Keratinocyte (primary cell): ENCODE results near the gene GM2A. TPM values are rescaled to one million over a fixed set of nuclear protein-coding genes. Genes with fewer than 3 reads are reported as not detected.
A peak's percentile ranks its signal among the peaks of the same experiment; 100 is the strongest.

Experiments
- DNase-seq: peaks from one replicate; pipeline ENCODE4 v3.0.0-alpha.2; 2011; ENCODE audit warnings: low read depth, missing footprints, low spot score
- FAIRE-seq: peaks from 2 replicates; lab custom pipeline; 2011; peaks lifted over from hg19 to GRCh38; lab: Jason Lieb, UNC
- H2AFZ ChIP-seq: 2 replicates; pipeline ENCODE4 v1.6.0; 2012; ENCODE audit warnings: low read length, control low read depth, inconsistent platforms; ENCODE audit not compliant: control insufficient read depth
- H3K27ac ChIP-seq: 2 replicates; pipeline ENCODE4 v1.5.1; 2011; ENCODE audit warnings: low read length; ENCODE audit not compliant: control insufficient read depth, insufficient read depth
- H3K27me3 ChIP-seq: 3 replicates; pipeline ENCODE4 v1.6.0; 2011; ENCODE audit warnings: low read length; ENCODE audit not compliant: control insufficient read depth, insufficient read depth; ENCODE audit errors: extremely low read depth
- H3K36me3 ChIP-seq, 2 experiments: 2 replicates in 1 of 2; 3 replicates in 1 of 2; pipeline ENCODE4 v1.5.1; 2011; ENCODE audit warnings: low read length in 2 of 2, mild to moderate bottlenecking in 1 of 2; ENCODE audit not compliant: control insufficient read depth in 2 of 2, insufficient read depth in 2 of 2; ENCODE audit errors: extremely low read depth in 1 of 2
- H3K4me1 ChIP-seq: 3 replicates; pipeline ENCODE4 v1.5.1; 2011; ENCODE audit warnings: low read length; ENCODE audit not compliant: control insufficient read depth, insufficient read depth; ENCODE audit errors: extremely low read depth
- H3K4me2 ChIP-seq: 3 replicates; pipeline ENCODE4 v1.6.0; 2011; ENCODE audit warnings: low read depth, low read length; ENCODE audit not compliant: control insufficient read depth, insufficient read depth; ENCODE audit errors: extremely low read depth
- H3K4me3 ChIP-seq, 3 experiments: fragments of 200-600 bp in 1 of 3; sonication (generic) in 1 of 3; 2 replicates in 2 of 3; 3 replicates in 1 of 3; pipeline ENCODE4 v1.5.1; 2011 to 2016; ENCODE audit warnings: low read length in 3 of 3, mild to moderate bottlenecking in 3 of 3, control low read depth in 2 of 3, inconsistent platforms in 1 of 3, low read depth in 1 of 3, mixed read lengths in 1 of 3, mixed run types in 1 of 3, moderate library complexity in 1 of 3; ENCODE audit not compliant: control insufficient read depth in 2 of 3, insufficient read depth in 2 of 3; ENCODE audit errors: extremely low read depth in 1 of 3
- H3K79me2 ChIP-seq: 2 replicates; pipeline ENCODE4 v1.6.0; 2012; ENCODE audit warnings: low read length; ENCODE audit not compliant: control insufficient read depth, insufficient read depth
- H3K9ac ChIP-seq: 3 replicates; pipeline ENCODE4 v1.6.0; 2011; ENCODE audit warnings: low read length; ENCODE audit not compliant: control insufficient read depth, insufficient read depth; ENCODE audit errors: extremely low read depth
- H3K9me1 ChIP-seq: 3 replicates; pipeline ENCODE4 v1.6.0; 2011; ENCODE audit warnings: low read length; ENCODE audit not compliant: control insufficient read depth, insufficient read depth; ENCODE audit errors: extremely low read depth
- H3K9me3 ChIP-seq: 2 replicates; pipeline ENCODE4 v1.5.1; 2012; ENCODE audit warnings: low read depth, low read length; ENCODE audit not compliant: control insufficient read depth
- H4K20me1 ChIP-seq: 3 replicates; pipeline ENCODE4 v1.6.0; 2011; ENCODE audit warnings: low read length; ENCODE audit not compliant: control insufficient read depth, insufficient read depth; ENCODE audit errors: extremely low read depth
- EZH2 ChIP-seq: IDR thresholded peaks from one replicate; pipeline ENCODE4 v1.6.1; 2012; ENCODE audit warnings: inconsistent platforms, mild to moderate bottlenecking, low read length, moderate library complexity
- dilution Hi-C: fragments of 300-500 bp; cut with MboI; formaldehyde crosslinking; loops from one replicate; pipeline ENCODE4 v1.7.0; 2020; ENCODE audit warnings: low sequenced_read_pairs; ENCODE audit not compliant: extremely low pct_ligation_motif_present
- polyA plus RNA-seq, 5 experiments: library from polyadenylated mRNA; depleted of rRNA in 3 of 5; stranded (reverse) in 3 of 5; stranded (forward) in 1 of 5; unstranded in 1 of 5; fragments of >200 nt; gene quantifications; 1 replicate in 1 of 5; 2 replicates in 3 of 5; 3 replicates in 1 of 5; pipeline versions ENCODE4 v1.2.1 to v1.2.3, GENCODE V29; 2011 to 2012; ENCODE audit warnings: missing spikeins in 2 of 5, low read depth in 1 of 5, low replicate concordance in 1 of 5
- TF ChIP-seq, protein P1 (sequence below), 3 experiments: IDR thresholded peaks in 1 of 3; conservative IDR thresholded peaks in 1 of 3; optimal IDR thresholded peaks in 1 of 3; 2 replicates in 2 of 3; 3 replicates in 1 of 3; pipeline versions ENCODE3 to v1.5.1; 2011; ENCODE audit warnings: low read length in 3 of 3, mild to moderate bottlenecking in 3 of 3, moderate library complexity in 2 of 3, control low read depth in 1 of 3, inconsistent platforms in 1 of 3; ENCODE audit not compliant: insufficient read depth in 2 of 3; ENCODE audit errors: extremely low read depth in 1 of 3

The GM2A gene
- polyA plus RNA-seq, 1 donor (not counting 4 experiments of a cell fraction or from before 2014, with no cell fraction given): 117 TPM

DNA sequence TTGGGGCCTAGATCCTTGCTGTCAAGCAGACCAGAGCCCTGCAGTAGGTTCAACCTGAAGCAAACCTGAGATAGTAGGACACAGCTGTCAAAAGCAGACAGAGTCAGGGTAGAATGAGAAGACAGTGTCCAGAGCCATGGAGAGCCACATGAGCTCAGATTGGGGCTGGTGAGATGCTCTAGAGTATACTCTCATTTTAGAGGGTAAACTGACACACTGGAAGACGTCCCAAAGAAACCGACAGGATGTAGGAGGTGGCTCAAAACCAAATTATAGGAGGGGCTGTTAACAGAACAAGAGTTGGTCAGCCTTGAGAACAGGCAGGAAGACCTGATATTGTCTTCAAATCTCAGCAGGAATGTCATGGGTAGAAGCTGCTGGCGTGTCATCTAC lies 40.6 kb upstream of the GM2A start:
- TF ChIP-seq, protein P1, sequence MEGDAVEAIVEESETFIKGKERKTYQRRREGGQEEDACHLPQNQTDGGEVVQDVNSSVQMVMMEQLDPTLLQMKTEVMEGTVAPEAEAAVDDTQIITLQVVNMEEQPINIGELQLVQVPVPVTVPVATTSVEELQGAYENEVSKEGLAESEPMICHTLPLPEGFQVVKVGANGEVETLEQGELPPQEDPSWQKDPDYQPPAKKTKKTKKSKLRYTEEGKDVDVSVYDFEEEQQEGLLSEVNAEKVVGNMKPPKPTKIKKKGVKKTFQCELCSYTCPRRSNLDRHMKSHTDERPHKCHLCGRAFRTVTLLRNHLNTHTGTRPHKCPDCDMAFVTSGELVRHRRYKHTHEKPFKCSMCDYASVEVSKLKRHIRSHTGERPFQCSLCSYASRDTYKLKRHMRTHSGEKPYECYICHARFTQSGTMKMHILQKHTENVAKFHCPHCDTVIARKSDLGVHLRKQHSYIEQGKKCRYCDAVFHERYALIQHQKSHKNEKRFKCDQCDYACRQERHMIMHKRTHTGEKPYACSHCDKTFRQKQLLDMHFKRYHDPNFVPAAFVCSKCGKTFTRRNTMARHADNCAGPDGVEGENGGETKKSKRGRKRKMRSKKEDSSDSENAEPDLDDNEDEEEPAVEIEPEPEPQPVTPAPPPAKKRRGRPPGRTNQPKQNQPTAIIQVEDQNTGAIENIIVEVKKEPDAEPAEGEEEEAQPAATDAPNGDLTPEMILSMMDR (optimal IDR thresholded peaks at IDR 0.05 in 1 of 3, IDR thresholded peaks at IDR 0.05 in 1 of 3, conservative IDR thresholded peaks at IDR 0.05 in 1 of 3; ENCODE audit: extremely low read depth in 1 of 3, insufficient read depth in 2 of 3, low read length in 3 of 3): no peak
- no peak for TF ChIP-seq EZH2
- FAIRE-seq: no peak

GRCh38 chr5:151213803-151214613 lies 39.0 kb upstream of the GM2A start:
- Histone ChIP-seq H3K9ac (no peak overlapping the region), H3K79me2 (no peaks in the 10 kb centered on the region), H3K4me1 (peaks cover 5% of the 10 kb centered on the region), H3K27me3 (no peaks in the 10 kb centered on the region), H3K4me3 (no peak overlapping the region), H3K9me3 (no peaks in the 10 kb centered on the region), H3K36me3 (no peaks in the 10 kb centered on the region), H4K20me1 (no peaks in the 10 kb centered on the region), H3K27ac (no peak overlapping the region), H3K9me1 (no peaks in the 10 kb centered on the region), H3K4me2 (no peak overlapping the region), H2AFZ (peak overlapping the region; percentile 17)
- FAIRE-seq (no peak), DNase-seq (no peak)
- dilution Hi-C loops: no loop called here
- TF ChIP-seq, protein P1 (optimal IDR thresholded peaks at IDR 0.05 in 1 of 3, IDR thresholded peaks at IDR 0.05 in 1 of 3, conservative IDR thresholded peaks at IDR 0.05 in 1 of 3; ENCODE audit: extremely low read depth in 1 of 3, insufficient read depth in 2 of 3, low read length in 3 of 3): no peak
- TF ChIP-seq EZH2: no peak

More for the DNA sequence above, 40.6 kb upstream of the GM2A start:
- H3K4me3 ChIP-seq: no peak overlapping the region
- DNase-seq: no peak
- H3K4me2 ChIP-seq: no peak overlapping the region
- H3K4me1 ChIP-seq: peaks cover 5% of the 10 kb centered on the region
- H3K27me3 ChIP-seq: no peaks in the 10 kb centered on the region
- H3K36me3 ChIP-seq: no peaks in the 10 kb centered on the region
- no peaks in the 10 kb centered on the region for H3K9me1 ChIP-seq
- no peaks in the 10 kb centered on the region for H3K79me2 ChIP-seq
- H3K9me3 ChIP-seq: no peaks in the 10 kb centered on the region
- H4K20me1 ChIP-seq: no peaks in the 10 kb centered on the region
- H2AFZ ChIP-seq: no peak overlapping the region
- dilution Hi-C loops: no loop called here
- no peak overlapping the region for H3K27ac ChIP-seq
- H3K9ac ChIP-seq: no peak overlapping the region
